DMS153 (cell line): ENCODE data around the gene PAEP.
"Not testable (repeated sequence)": the region's sequence is repeated elsewhere in the genome, so short reads cannot be mapped to it uniquely, and the experiment has no call there.

Experiments used
- DNase-seq: peaks from one replicate; lab custom pipeline; 2025; lab: John Stamatoyannopoulos, UW

The PAEP gene

DNA sequence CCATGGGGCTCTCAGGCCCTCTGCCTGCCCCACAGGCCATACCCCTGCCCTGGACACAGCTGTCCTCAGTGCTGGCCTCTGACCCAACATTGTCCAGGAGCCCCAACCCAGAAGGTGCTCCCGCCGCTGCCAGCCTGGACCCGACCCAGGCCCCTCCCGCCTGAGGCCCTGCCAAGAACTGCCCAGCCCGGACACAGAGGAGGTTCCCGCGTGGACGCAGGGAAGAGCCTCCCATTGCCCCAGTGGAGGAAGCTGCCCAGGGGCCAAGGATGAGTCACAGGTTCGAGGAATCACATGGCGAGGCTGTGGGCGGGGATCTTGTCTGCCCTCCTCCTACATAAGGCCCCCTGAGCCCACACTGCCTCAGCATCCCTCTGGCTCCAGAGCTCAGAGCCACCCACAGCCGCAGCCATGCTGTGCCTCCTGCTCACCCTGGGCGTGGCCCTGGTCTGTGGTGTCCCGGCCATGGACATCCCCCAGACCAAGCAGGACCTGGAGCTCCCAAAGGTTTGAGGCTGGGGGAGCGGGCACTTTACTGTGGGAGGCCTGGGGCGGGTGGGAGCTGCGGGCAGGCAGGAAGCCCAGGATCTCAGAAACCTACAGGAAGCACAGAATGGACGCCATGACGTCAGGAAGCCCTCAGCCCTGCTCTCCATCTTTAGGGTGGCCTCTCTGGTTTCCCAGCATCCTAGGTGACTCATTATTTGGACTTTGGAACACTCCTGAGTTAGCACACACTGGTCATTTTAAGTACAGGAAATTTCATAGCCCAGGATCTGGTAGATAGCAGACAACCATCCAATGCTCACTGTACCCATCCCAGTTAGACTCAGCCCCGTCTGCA is at the start of gene PAEP:
Gene PAEP (plus strand): TSS at position 366 of the 844 bp plus-strand sequence.
- DNase-seq: no peak

DNA sequence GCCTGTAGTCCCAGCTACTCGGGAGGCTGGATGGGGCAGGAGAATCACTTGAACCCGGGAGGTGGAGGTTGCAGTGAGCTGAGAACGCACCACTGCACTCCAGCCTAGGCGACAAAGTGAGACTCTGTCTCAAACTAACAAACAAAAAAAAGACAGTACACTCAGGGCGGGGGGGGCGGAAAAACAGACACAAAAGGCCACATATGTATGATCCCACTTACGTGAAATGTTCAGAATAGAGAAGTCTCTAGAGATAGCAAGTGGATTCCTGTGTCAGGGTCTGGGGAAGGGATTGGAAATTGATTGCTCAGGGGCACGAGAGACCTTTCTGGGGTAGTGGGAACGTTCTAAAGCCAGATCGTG is 49.3 kb upstream of the PAEP start:
- no peak for DNase-seq

DNA sequence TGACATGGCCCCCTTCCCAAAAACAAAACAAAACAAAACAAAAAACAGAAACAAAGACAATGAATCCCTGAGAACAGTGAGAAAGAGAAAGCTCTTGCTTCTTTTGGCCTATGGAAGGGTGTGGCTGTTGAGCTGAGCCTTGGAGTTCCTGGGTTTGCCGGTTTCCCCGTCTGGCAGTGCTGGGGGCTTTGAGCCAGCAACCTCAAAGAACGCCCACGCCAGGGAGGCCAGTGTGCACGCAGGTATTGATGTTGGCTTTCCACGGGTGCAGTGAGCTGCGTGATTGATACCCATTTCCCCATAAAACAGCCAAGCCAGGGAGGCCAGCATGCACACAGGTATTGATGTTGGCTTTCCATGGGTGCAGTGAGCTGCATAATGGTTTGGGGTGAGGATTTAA is 48.7 kb upstream of the PAEP start:
- DNase-seq: no peak

DNA sequence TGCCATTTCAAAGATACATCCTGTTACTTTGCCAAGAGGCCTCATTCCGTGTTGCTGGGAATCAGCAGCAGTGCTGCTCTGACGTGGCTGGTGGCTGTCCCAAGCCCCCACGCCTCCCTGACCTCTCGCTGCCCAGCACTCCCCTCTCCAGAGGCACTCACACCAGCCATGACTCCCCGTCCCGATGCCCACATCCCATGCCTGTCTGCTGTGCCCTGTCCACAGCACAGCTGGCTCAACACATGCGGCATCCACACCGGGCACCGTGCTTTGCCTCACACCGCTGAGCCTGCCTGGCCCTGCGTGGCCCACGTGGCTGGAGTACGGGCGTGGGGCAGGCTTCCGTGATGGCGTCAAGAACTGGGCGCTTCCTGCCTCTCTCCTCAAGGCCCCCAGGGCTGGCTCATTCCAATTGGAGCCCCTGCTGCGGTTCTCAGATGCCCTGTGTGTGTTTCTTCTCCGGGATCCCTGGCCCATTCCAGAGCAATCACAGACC is 48.2 kb upstream of the PAEP start:
- DNase-seq: no peak

DNA sequence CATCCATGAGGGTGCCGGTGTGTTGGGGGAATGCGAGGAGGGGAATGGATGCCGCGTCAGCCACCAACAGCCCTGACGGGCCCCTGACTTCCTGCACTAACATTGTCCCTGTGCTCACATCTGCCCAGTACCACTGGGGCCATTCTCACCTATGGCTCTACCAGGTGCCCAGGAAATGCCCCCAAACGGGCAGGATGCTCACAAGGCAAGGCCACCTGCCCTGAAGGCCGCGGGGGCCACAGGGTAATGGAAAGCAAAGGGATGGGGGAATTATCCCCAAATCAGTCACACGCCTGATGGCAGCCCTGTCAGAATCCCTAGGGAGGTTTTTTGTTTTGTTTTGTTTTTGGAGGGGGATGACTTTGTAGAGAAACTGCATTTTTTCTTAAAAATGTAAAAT is 47.6 kb upstream of the PAEP start:
- DNase-seq: not testable (repeated sequence)

- no peak for DNase-seq
These were observed 47.0 kb upstream of the PAEP start for GRCh38 chr9:135514342-135515082.

GRCh38 chr9:135515083-135515951 is 46.2 kb upstream of the PAEP start:
- DNase-seq: no peak

- DNase-seq: no peak
These were observed 45.3 kb upstream of the PAEP start for GRCh38 chr9:135516132-135516860.

- DNase-seq: no peak
These were observed 44.1 kb upstream of the PAEP start for GRCh38 chr9:135517407-135517822.

DNA sequence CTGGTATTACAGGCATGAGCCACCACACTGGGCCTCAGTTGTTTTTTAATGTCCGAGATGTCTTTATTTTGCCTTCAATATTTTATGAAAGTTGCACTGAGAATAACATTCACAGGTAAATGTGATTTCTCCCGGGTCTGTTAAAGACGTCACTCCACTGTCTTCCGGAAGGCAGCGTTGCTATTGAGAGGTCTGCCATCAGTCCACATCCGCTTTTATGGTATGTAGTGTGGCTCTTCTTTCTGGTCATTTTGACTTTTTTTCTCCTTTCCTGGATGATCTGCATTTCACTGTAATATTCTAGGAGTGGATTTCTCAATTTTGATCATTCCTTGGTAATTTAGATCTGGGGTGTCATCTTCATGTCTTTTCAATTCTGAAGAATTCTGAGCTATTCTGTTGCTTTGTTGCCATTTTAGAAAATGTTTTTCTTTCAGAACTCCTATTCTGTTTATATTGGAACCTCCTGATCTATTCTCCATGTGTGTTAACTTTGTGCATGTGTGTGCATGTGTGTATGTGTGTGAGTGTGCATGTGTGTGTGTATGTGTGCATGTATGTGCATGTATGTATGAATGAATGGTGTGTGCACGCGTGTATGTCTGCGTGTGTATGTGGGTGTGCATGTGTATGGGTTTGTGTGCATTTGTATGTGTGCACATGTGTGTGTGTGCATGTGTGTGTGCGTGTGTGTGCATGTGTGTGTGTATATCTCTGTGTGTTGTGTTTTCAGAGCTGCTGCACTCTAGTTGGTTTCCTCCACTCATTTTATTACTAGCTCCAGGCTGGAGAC is 42.2 kb upstream of the PAEP start:
- DNase-seq: no peak

DNA sequence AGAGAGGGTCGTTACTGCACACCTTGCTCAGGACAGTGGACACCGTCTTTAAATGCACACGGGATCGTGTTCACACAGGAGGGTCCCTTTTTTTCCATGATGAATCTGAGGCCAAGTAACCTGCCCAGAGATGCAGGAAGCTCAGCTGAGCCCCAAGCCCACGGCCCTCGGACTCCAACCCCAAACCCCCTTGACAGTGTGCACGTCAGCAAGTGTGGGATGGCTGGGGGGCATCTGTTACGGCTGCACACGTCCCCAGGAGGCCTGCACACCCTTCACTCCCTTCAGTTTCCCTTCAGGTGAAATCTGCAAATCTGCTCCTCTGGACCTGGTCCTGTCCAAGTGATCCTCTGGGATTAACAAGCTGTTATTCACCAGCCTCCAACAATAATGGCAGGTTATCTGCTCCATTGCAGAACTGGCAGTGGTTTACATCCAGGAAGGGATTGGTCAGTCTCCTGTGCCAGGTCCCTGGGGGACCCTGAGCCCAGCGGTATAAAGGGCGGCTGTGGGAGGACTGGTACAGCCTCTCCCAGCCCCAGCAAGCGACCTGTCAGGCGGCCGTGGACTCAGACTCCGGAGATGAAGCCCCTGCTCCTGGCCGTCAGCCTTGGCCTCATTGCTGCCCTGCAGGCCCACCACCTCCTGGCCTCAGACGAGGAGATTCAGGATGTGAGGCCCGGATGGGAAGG is 40.5 kb upstream of the PAEP start, which contains the start of gene LCN1:
Gene LCN1 (plus strand): TSS at position 525 of the 692 bp plus-strand sequence. CDS start 58 bp downstream, at position 583.
- no peak for DNase-seq

GRCh38 chr9:135521608-135522095 is 39.9 kb upstream of the PAEP start:
- DNase-seq: no peak

DNA sequence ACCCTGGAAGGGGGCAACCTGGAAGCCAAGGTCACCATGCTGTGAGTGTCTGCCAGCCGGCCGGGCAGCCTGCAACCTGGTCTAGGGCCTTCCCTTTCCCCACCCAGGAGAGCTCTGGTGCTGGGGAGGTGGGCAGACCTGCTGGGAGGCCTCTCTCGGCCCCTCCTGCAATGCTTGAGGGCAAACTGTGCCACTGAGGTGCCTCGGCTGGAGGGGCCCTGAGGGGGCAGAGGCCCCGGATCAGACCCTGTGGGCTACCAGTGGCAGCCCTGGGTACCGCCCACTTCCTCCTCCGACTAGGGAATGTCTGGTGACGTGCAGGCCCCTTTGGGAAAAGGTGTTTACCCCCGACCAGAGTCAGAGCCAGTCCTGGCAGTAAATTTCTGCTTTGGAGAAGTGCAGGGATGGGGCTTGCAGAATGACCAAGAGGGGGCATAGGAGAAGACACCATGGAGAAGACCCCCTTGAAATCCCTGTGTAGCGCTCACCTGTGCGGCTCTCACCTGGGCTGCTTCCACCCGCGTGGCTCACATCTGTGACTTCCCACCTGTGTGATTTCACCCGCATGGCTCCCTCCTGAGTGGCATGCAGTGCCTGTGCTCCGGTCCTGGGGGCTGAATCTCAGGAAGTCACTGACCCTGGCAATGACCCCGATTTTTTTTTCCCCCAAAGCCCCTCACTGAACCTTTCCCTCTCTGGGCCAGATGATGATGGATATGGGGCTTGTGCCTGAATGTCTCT is 39.2 kb upstream of the PAEP start:
- no peak for DNase-seq

GRCh38 chr9:135522931-135523330 is 38.6 kb upstream of the PAEP start:
- no peak for DNase-seq

- DNase-seq: no peak
These were observed 37.9 kb upstream of the PAEP start for GRCh38 chr9:135523521-135524129.

GRCh38 chr9:135524130-135524861 is 37.3 kb upstream of the PAEP start:
- DNase-seq: no peak

GRCh38 chr9:135525241-135526088 is 36.1 kb upstream of the PAEP start:
- DNase-seq: no peak
